Activated naive CD4-positive, alpha-beta T cell treated with anti-CD3 and anti-CD28 coated beads for 36 hours (primary cell): ENCODE measurements around the gene TMUB1. TPM values are rescaled to one million over a fixed set of nuclear protein-coding genes. Genes with fewer than 3 reads are reported as not detected.

Source experiments
- CTCF ChIA-PET: fragments of 350-600 bp; sonication (Branson Sonifier 250); formaldehyde crosslinking; loops from one replicate; lab custom pipeline; 2021; ENCODE audit warnings: antibody characterized with exemption; lab: Charles Lee
- DNase-seq: peaks from one replicate; pipeline ENCODE4 v3.0.0-alpha.2; 2020
- H3K27ac Mint-ChIP-seq: one replicate; pipeline ENCODE4 v1.8.0; 2021; ENCODE audit warnings: mild to moderate bottlenecking, mixed read lengths
- H3K27me3 Mint-ChIP-seq: one replicate; pipeline ENCODE4 v1.8.0; 2021; ENCODE audit warnings: low read depth, mixed read lengths
- H3K36me3 Mint-ChIP-seq: one replicate; pipeline ENCODE4 v1.8.0; 2021; ENCODE audit warnings: low read depth, mixed read lengths
- H3K4me1 Mint-ChIP-seq: one replicate; pipeline ENCODE4 v1.8.0; 2021; ENCODE audit warnings: low read depth, mixed read lengths
- H3K4me3 Mint-ChIP-seq: one replicate; pipeline ENCODE4 v1.8.0; 2021; ENCODE audit warnings: mild to moderate bottlenecking, moderate library complexity, mixed read lengths
- H3K9me3 Mint-ChIP-seq: one replicate; pipeline ENCODE4 v1.8.0; 2021; ENCODE audit warnings: mixed read lengths
- intact Hi-C: fragments of 100-400 bp; cut with micrococcal nuclease; formaldehyde crosslinking; loops from one replicate; pipeline ENCODE4 v1.15.1; 2023
- total RNA-seq, 2 experiments: library from RNA; stranded (reverse); gene quantifications; one replicate each; pipeline ENCODE4 v1.2.3, GENCODE V29; 2021

Gene TMUB1
- total RNA-seq, 2 experiments from 2014 or later, result 30.2 to 35.0 TPM

GRCh38 chr7:151110236-151110940, 27.1 kb upstream of the TMUB1 start:
- H3K36me3 Mint-ChIP-seq, result no peaks in the 10 kb centered on the region
- no peak for DNase-seq
- no peak overlapping the region for H3K27ac Mint-ChIP-seq
- CTCF ChIA-PET, result interaction anchor here (0.6 to 5.5 kb wide), 27 partner anchors 11 to 331 kb away, joined by 3 to 49 read pairs (median 5); partner anchors contain the start of genes ABCB8 and TMUB1
- no peak overlapping the region for H3K4me3 Mint-ChIP-seq
- H3K4me1 Mint-ChIP-seq, result no peaks in the 10 kb centered on the region
- no peaks in the 10 kb centered on the region for H3K9me3 Mint-ChIP-seq
- intact Hi-C loops, result loop anchor here (2.0 to 5.0 kb wide), 3 partner anchors 24 to 333 kb away; partner anchors contain the start of gene AGAP3
- H3K27me3 Mint-ChIP-seq, result peaks cover 11% of the 10 kb centered on the region

GRCh38 chr7:151109094-151110048, 26.1 kb upstream of the TMUB1 start:
- CTCF ChIA-PET, result interaction anchor here (0.6 to 5.5 kb wide), 9 partner anchors 10 to 189 kb away, joined by 3 to 49 read pairs (median 5); no protein-coding TSS in a partner anchor
- H3K27me3 Mint-ChIP-seq, result peaks cover 11% of the 10 kb centered on the region
- no peaks in the 10 kb centered on the region for H3K4me1 Mint-ChIP-seq

GRCh38 chr7:151107882-151108281, 24.6 kb upstream of the TMUB1 start:
- no peaks in the 10 kb centered on the region for H3K9me3 Mint-ChIP-seq
- no peaks in the 10 kb centered on the region for H3K4me1 Mint-ChIP-seq
- intact Hi-C loops, result no loop called here
- CTCF ChIA-PET, result interaction anchor here (1.2 to 5.5 kb wide), 4 partner anchors 11 to 145 kb away, joined by 3 to 49 read pairs (median 4); no protein-coding TSS in a partner anchor
- peaks cover under 1% of the 10 kb centered on the region for H3K27me3 Mint-ChIP-seq
- H3K27ac Mint-ChIP-seq, result no peak overlapping the region
- no peak for DNase-seq
- H3K36me3 Mint-ChIP-seq, result no peaks in the 10 kb centered on the region
- no peak overlapping the region for H3K4me3 Mint-ChIP-seq

More at GRCh38 chr7:151109094-151110048, 26.1 kb upstream of the TMUB1 start:
- H3K27ac Mint-ChIP-seq, result no peak overlapping the region
- no peaks in the 10 kb centered on the region for H3K9me3 Mint-ChIP-seq
- intact Hi-C loops, result loop anchor here (2.0 to 5.0 kb wide), 3 partner anchors 23 to 332 kb away; partner anchors contain the start of gene AGAP3
- no peak for DNase-seq
- H3K4me3 Mint-ChIP-seq, result no peak overlapping the region
- no peaks in the 10 kb centered on the region for H3K36me3 Mint-ChIP-seq

- H3K27me3 Mint-ChIP-seq, result no peaks in the 10 kb centered on the region
- H3K36me3 Mint-ChIP-seq, result no peaks in the 10 kb centered on the region
- no peaks in the 10 kb centered on the region for H3K9me3 Mint-ChIP-seq
- H3K4me1 Mint-ChIP-seq, result no peaks in the 10 kb centered on the region
- no peak overlapping the region for H3K27ac Mint-ChIP-seq
- no peak for DNase-seq
- intact Hi-C loops, result no loop called here
- no peak overlapping the region for H3K4me3 Mint-ChIP-seq
- CTCF ChIA-PET, result interaction anchor here (1.2 kb wide), 1 partner anchor 19 kb away, joined by 4 read pairs; no protein-coding TSS in a partner anchor
Measured at GRCh38 chr7:151104411-151105235, 21.3 kb upstream of the TMUB1 start.

GRCh38 chr7:151103973-151104372, 20.7 kb upstream of the TMUB1 start:
- CTCF ChIA-PET, result interaction anchor here (1.2 kb wide), 1 partner anchor 20 kb away, joined by 4 read pairs; no protein-coding TSS in a partner anchor
- Mint-ChIP-seq H3K36me3 (no peaks in the 10 kb centered on the region), H3K4me3 (no peak overlapping the region), H3K4me1 (no peaks in the 10 kb centered on the region), H3K9me3 (no peaks in the 10 kb centered on the region), H3K27me3 (no peaks in the 10 kb centered on the region), H3K27ac (no peak overlapping the region)
- intact Hi-C loops, result no loop called here
- DNase-seq, result no peak

- H3K4me1 Mint-ChIP-seq, result no peaks in the 10 kb centered on the region
- DNase-seq, result no peak
- H3K9me3 Mint-ChIP-seq, result no peaks in the 10 kb centered on the region
- H3K4me3 Mint-ChIP-seq, result no peak overlapping the region
- no peak overlapping the region for H3K27ac Mint-ChIP-seq
- H3K36me3 Mint-ChIP-seq, result no peaks in the 10 kb centered on the region
- CTCF ChIA-PET, result interaction anchor here (1.0 kb wide), 1 partner anchor 21 kb away, joined by 3 read pairs; no protein-coding TSS in a partner anchor
- H3K27me3 Mint-ChIP-seq, result no peaks in the 10 kb centered on the region
- intact Hi-C loops, result no loop called here
Measured at GRCh38 chr7:151102991-151103390, 19.7 kb upstream of the TMUB1 start.

- H3K4me3 Mint-ChIP-seq, result no peak overlapping the region
- H3K27ac Mint-ChIP-seq, result no peak overlapping the region
- CTCF ChIA-PET, result interaction anchor here (0.9 to 1.2 kb wide), 3 partner anchors 15 to 22 kb away, joined by 3 to 5 read pairs (median 3); no protein-coding TSS in a partner anchor
Measured at GRCh38 chr7:151101621-151102396, 18.5 kb upstream of the TMUB1 start.

GRCh38 chr7:151100921-151101320, 17.6 kb upstream of the TMUB1 start:
- Mint-ChIP-seq H3K4me1 (peaks cover under 1% of the 10 kb centered on the region), H3K27me3 (no peaks in the 10 kb centered on the region), H3K4me3 (no peak overlapping the region), H3K9me3 (no peaks in the 10 kb centered on the region), H3K27ac (no peak overlapping the region), H3K36me3 (no peaks in the 10 kb centered on the region)
- CTCF ChIA-PET, result interaction anchor here (1.0 to 1.2 kb wide), 2 partner anchors 14 to 19 kb away, joined by 3 read pairs; no protein-coding TSS in a partner anchor
- DNase-seq, result no peak
- intact Hi-C loops, result no loop called here

More at GRCh38 chr7:151101621-151102396, 18.5 kb upstream of the TMUB1 start:
- intact Hi-C loops, result no loop called here
- Mint-ChIP-seq H3K27me3 (no peaks in the 10 kb centered on the region), H3K4me1 (no peaks in the 10 kb centered on the region), H3K36me3 (no peaks in the 10 kb centered on the region), H3K9me3 (no peaks in the 10 kb centered on the region)
- DNase-seq, result no peak

GRCh38 chr7:151099486-151100211, 16.4 kb upstream of the TMUB1 start:
- intact Hi-C loops, result no loop called here
- no peak for DNase-seq
- Mint-ChIP-seq H3K27ac (no peak overlapping the region), H3K36me3 (no peaks in the 10 kb centered on the region), H3K4me1 (peaks cover 3% of the 10 kb centered on the region), H3K4me3 (no peak overlapping the region), H3K27me3 (no peaks in the 10 kb centered on the region), H3K9me3 (no peaks in the 10 kb centered on the region)
- CTCF ChIA-PET, result no interaction called here

GRCh38 chr7:151095828-151096475, 12.7 kb upstream of the TMUB1 start:
- CTCF ChIA-PET, result interaction anchor here (0.8 to 1.4 kb wide), 3 partner anchors 11 to 76 kb away, joined by 3 to 5 read pairs (median 3); no protein-coding TSS in a partner anchor
- no peaks in the 10 kb centered on the region for H3K27me3 Mint-ChIP-seq
- intact Hi-C loops, result no loop called here
- peaks cover 3% of the 10 kb centered on the region for H3K4me1 Mint-ChIP-seq
- no peaks in the 10 kb centered on the region for H3K9me3 Mint-ChIP-seq
- no peak overlapping the region for H3K4me3 Mint-ChIP-seq
- no peak overlapping the region for H3K27ac Mint-ChIP-seq
- no peak for DNase-seq
- no peaks in the 10 kb centered on the region for H3K36me3 Mint-ChIP-seq
